GM18909 (cell line): Measurements from ENCODE around the gene RAPGEF6.
"Not testable (repeated sequence)": the region's sequence is repeated elsewhere in the genome, so short reads cannot be mapped to it uniquely, and the experiment has no call there.

Source experiments
- ATAC-seq: cut with Tn5 transposase; IDR thresholded peaks from one replicate; pipeline ENCODE4 v1.9.1; 2021; ENCODE audit warnings: mild to moderate bottlenecking; ENCODE audit not compliant: unreplicated experiment, poor library complexity

Gene RAPGEF6

GRCh38 chr5:131515348-131515747 is 119.7 kb downstream of the RAPGEF6 start:
- ATAC-seq = peak; percentile 6

DNA sequence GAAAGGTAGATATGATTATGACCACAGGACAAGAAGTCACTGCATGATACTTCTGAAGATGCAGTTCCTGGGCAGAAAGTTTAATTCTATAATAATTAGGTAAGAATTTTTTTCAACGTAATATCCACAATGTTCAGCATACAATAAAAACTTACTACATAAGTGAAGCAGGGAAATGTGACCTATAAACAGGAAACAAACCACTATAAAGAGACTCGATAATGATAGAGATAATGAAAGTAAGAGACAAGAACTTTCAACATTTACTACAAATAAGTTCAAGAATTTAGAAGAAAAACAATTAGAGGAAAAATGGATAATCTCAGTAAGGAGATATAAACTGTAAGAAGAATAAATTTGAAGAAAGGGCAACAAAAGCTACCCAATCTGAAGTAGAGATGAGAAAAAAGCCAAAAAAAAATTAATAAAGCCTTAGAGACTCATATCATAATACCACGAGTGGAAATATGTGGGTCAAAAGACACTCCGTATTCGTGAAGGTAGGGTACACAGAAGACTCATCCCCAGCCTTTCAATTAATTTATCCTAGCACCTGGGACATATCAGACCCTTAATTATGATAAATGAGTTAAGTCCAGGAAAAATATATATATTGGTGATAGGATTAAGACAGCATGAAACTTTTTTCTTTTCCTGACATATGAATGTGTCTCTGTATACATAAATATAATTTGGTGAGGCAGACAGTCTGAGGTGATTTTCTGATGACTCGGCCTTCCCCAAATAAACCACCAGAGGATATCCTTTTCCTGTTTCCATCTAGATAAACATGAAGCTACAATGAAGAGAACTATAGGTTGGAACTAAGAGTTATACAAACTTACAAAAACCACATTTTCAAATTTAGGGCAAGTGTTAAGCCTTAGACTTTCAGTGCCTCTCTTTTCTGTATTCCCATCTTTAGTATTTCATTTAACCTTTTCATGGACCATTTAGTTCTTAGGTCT is 120.4 kb downstream of the RAPGEF6 start:
- peak; percentile 49 for ATAC-seq

DNA sequence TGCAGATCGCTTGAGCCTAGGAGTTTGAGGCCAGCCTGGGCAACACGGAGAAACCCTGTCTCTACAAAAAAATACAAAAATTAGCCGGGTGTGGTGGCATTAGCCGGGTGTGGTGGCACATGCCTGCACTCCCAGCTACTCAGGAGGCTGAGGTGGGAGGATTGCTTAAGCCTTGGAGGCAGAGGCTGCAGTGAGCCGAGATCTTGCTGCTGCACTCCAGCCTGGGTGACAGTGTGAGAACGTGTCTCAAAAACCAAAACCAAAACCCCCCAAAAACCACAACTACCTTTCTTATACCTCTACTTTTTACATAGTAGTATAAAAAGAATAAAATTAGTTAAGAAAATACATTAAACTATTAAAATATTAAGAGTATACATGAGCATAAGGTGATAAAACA is 121.2 kb downstream of the RAPGEF6 start:
- peak; percentile 48 for ATAC-seq

DNA sequence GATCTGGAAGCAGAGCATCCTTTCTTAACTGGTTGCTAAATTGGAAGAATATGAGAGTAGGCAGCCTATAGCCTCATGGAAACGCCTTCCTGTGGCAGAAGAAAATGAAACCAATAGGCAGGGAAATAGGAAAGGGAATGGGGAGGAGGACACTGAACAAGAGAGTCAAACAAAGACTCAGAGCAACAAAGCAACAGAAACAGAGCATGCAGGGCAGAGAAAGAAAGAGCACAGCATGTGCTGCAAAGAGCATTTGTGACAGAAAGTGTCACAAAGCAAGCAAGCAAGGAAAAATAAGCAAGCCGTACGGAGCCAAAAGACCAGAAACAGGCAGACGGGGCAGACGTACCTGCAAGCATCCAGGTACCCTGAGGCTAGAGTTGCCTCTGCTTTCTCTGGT is 123.1 kb downstream of the RAPGEF6 start:
- no peak for ATAC-seq

DNA sequence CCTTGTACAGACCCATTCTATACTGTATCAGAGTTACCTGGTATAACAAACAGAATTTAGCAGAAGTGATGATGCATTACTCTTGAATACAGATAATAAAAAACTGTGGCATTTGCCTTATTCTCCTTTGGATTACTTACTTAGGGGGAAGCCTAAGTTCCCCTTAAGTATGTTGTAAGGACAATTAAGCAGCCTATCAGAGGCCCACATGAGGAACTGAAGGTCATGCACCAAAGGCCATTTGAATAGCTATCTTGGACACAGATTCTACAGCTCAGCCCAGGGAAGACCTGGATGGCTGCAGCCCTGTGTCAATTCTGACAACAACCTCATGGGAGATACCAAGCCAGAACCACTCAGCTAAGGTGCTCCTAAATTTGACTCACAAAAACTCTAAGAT is 125.2 kb downstream of the RAPGEF6 start:
- ATAC-seq = no peak

GRCh38 chr5:131505237-131505908 is 129.7 kb downstream of the RAPGEF6 start:
- no peak for ATAC-seq

GRCh38 chr5:131496400-131496713 is 138.7 kb downstream of the RAPGEF6 start:
- ATAC-seq = peak; percentile 97

DNA sequence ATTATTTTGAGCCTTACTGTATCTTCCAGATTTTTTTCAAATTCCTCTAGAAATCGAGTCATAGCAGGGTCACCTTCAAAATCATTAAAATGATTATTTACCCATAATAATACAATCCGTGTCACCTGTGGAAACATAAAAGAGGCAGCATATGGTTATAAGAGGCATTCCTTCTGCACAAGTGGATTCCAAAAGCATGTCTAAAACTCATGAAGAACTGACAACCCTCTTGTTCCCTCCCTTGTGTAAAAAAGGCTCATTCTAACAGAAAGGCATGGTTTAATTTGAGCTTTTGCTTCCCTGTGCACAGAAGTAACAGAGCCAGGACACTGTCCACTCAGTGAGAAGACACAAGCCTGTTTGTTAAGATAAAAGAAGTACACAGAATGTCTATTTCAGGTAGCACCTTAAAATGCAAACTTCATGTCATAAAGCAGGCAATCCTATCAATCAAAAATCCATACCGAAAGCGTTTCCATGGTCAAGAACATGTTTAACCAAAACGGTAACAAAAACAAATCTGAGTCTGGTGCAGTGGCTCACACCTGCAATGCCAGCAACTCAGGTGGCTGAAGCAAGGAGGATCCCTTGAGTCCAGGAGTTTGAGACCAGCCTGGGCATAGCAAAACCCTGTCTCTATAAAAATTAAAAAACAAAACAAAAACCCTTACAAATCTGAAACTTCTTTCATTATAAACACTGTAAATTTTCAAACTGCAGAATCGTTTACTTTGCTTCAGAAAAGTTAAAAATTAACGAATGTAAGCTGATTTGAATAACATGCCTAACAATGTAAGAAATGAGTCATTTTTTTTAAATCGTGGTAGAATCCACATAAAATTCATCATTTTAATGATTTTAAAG is 139.3 kb downstream of the RAPGEF6 start:
- ATAC-seq = peak; percentile 29

DNA sequence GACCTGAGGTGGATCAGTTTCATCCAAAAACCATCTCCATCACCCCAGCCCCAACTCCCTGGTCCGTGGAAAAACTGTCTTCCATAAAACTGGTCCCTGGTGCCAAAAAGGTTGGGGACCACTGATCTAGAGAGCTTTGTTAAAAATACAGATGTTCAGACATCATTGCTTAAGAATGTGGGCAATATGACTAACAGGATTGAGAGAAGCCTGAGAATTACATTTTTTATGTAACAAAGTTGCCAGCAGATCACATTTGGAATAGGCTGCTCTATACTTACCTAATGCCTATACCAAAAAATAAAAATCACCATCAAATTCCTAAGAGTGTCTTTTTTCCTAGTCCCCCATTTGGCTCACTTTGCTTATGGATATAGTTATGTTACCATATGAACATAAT is 143.3 kb downstream of the RAPGEF6 start:
- ATAC-seq = no peak

DNA sequence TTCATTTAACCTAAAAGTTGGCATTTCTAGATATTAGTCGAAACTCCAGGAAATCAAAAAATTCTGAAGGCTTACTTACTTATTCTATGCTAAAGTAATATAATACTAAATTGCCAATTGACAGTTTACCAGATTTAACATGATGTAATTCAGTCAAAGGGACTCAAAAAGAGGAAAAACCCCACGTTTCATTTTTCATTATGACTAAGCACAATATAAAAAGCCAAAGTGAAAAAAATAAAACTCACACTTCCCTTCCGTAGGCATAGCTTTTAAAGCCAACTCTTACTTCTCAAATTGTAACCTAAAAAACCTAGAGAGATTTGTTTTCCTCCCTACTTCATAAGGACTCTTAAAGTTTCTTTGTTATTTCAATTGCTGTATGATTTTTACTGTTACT is 146.6 kb downstream of the RAPGEF6 start:
- peak; percentile 91 for ATAC-seq

DNA sequence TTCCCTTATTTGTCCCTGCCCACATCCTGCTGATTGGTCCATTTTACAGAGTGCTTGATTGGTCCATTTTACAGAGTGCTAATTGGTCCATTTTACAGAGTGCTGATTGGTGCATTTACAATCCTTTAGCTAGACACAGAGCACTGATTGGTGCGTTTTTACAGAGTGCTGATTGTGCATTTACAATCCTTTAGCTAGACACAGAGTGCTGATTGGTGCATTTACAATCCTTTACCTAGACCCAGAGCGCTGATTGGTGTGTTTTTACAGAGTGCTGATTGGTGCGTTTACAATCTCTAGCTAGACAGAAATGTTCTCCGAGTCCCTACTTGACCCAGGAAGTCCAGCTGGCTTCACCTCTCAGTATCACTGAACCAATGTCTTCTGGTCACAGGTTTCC is 147.7 kb downstream of the RAPGEF6 start:
- ATAC-seq = not testable (repeated sequence)

GRCh38 chr5:131482617-131483016 is 152.4 kb downstream of the RAPGEF6 start:
- no peak for ATAC-seq

DNA sequence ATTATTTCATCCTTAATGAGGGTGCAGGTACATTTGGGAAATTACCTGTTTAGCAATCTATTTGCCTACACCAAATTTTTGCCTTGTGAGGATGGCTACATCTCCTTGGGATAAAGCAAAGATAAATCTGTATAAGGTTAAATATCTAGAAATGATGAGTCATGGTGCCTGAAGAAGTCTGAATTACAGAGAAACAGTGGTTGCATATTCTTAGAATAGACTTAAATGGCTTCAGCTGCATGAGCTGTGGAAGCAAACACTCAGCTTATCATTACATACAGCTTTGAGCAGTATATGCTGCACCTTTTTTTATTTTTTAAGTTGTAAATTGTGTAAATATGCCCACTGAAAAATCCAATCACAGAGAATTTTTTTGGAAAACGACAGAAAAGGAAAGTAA is 153.5 kb downstream of the RAPGEF6 start:
- no peak for ATAC-seq

DNA sequence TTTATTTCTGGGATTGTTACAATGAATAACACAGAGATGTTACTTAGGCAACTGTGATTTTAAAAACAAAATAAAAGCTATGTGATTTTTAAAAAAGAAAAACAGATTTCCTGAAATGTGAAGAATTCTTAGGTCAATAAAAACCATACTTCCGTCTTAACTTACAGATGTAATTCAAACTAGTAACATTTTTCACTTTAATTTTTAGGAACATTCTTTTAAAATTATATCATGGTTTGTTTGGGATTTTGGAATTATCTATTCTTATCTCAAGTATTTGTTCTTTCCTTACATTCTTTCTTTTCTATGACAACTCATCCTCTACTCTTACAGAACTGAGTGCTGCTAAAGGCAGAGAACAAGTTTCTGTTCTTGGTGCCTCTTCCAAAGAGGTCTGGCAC is 159.5 kb downstream of the RAPGEF6 start:
- no peak for ATAC-seq

- ATAC-seq = no peak
These were observed 161.3 kb downstream of the RAPGEF6 start for GRCh38 chr5:131473731-131474130.

GRCh38 chr5:131466171-131466766 is 168.8 kb downstream of the RAPGEF6 start:
- no peak for ATAC-seq

GRCh38 chr5:131463656-131464055 is 171.4 kb downstream of the RAPGEF6 start:
- ATAC-seq = no peak

- no peak for ATAC-seq
These were observed 172.6 kb downstream of the RAPGEF6 start for GRCh38 chr5:131462454-131462853.

GRCh38 chr5:131461742-131462141 is 173.3 kb downstream of the RAPGEF6 start:
- ATAC-seq = no peak

- no peak for ATAC-seq
These were observed 174.0 kb downstream of the RAPGEF6 start for GRCh38 chr5:131460867-131461572.
